HCT116 (cell line): Measurements from ENCODE around the gene POTEC.
"Not testable (repeated sequence)": the region's sequence is repeated elsewhere in the genome, so short reads cannot be mapped to it uniquely, and the experiment has no call there.

Source experiments
- ATF3 ChIP-seq: IDR thresholded peaks from 2 replicates; pipeline ENCODE4 v1.6.1; 2012
- CBX3 ChIP-seq: IDR thresholded peaks from 2 replicates; pipeline ENCODE4 v1.6.1; 2012; ENCODE audit warnings: low read depth
- EZH2 ChIP-seq: fragments of 200-600 bp; sonication (generic); IDR thresholded peaks from 2 replicates; pipeline ENCODE4 v1.6.1; 2017; ENCODE audit warnings: antibody characterized with exemption, mixed run types
- POLR2A ChIP-seq: IDR thresholded peaks from 2 replicates; pipeline ENCODE4 v1.7.0; 2011; ENCODE audit warnings: borderline replicate concordance; ENCODE audit not compliant: insufficient read depth, insufficient read length; ENCODE audit errors: extremely low read depth
- POLR2AphosphoS5 ChIP-seq: IDR thresholded peaks from 2 replicates; pipeline ENCODE4 v1.6.1; 2011; ENCODE audit warnings: mild to moderate bottlenecking, low read depth, low read length, moderate library complexity
- SIN3A ChIP-seq: IDR thresholded peaks from 2 replicates; pipeline ENCODE4 v1.6.1; 2012; ENCODE audit warnings: low read depth
- SP1 ChIP-seq: IDR thresholded peaks from 2 replicates; pipeline ENCODE4 v1.6.1; 2012; ENCODE audit warnings: low read depth
- TCF7L2 ChIP-seq: IDR thresholded peaks from 2 replicates; pipeline ENCODE4 v1.7.0; 2011; ENCODE audit warnings: borderline replicate concordance, inconsistent platforms; ENCODE audit not compliant: insufficient read depth, insufficient read length; ENCODE audit errors: extremely low read depth
- YY1 ChIP-seq: IDR thresholded peaks from 2 replicates; pipeline ENCODE4 v1.6.1; 2011; ENCODE audit warnings: low read length, low read depth, moderate library complexity, mild to moderate bottlenecking; ENCODE audit not compliant: insufficient replicate concordance; ENCODE audit errors: extremely low read depth
- ZBTB33 ChIP-seq: IDR thresholded peaks from 2 replicates; pipeline ENCODE4 v1.6.1; 2011; ENCODE audit warnings: mild to moderate bottlenecking, low read length, moderate library complexity; ENCODE audit not compliant: insufficient replicate concordance; ENCODE audit errors: extremely low read depth
- ZNF274 ChIP-seq: fragments of 200-500 bp; sonication (Bioruptor generic); IDR thresholded peaks from 2 replicates; pipeline ENCODE4 v1.6.1; 2014; ENCODE audit warnings: mild to moderate bottlenecking, low read depth, low read length, inconsistent platforms
- TF ChIP-seq, protein P1 (sequence below), 3 experiments: fragments of 200-600 bp in 1 of 3; sonication (generic) in 1 of 3; IDR thresholded peaks in 2 of 3; conservative IDR thresholded peaks in 1 of 3; 2 replicates each; pipeline ENCODE4 v1.5.1; 2012 to 2017; ENCODE audit warnings: low read depth in 2 of 3, low read length in 2 of 3, antibody characterized with exemption in 1 of 3, borderline replicate concordance in 1 of 3, control low read depth in 1 of 3, mild to moderate bottlenecking in 1 of 3, mixed read lengths in 1 of 3, mixed run types in 1 of 3, moderate library complexity in 1 of 3; ENCODE audit not compliant: insufficient read depth in 1 of 3

GRCh38 chr18:14471286-14471685 is 72.1 kb downstream of the POTEC start:
- TF ChIP-seq, protein P1, sequence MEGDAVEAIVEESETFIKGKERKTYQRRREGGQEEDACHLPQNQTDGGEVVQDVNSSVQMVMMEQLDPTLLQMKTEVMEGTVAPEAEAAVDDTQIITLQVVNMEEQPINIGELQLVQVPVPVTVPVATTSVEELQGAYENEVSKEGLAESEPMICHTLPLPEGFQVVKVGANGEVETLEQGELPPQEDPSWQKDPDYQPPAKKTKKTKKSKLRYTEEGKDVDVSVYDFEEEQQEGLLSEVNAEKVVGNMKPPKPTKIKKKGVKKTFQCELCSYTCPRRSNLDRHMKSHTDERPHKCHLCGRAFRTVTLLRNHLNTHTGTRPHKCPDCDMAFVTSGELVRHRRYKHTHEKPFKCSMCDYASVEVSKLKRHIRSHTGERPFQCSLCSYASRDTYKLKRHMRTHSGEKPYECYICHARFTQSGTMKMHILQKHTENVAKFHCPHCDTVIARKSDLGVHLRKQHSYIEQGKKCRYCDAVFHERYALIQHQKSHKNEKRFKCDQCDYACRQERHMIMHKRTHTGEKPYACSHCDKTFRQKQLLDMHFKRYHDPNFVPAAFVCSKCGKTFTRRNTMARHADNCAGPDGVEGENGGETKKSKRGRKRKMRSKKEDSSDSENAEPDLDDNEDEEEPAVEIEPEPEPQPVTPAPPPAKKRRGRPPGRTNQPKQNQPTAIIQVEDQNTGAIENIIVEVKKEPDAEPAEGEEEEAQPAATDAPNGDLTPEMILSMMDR (IDR thresholded peaks at IDR 0.05 in 2 of 3, conservative IDR thresholded peaks at IDR 0.05 in 1 of 3; ENCODE audit: borderline replicate concordance in 1 of 3, insufficient read depth in 1 of 3, low read depth in 2 of 3, low read length in 2 of 3), result not testable (repeated sequence)
- TF ChIP-seq ATF3, SP1, SIN3A, POLR2AphosphoS5, EZH2, TCF7L2, POLR2A, ZBTB33, YY1, CBX3, ZNF274: not testable (repeated sequence)
